CD4-positive, alpha-beta memory T cell (primary cell): ENCODE data around the gene PRR23E. TPM values are rescaled to one million over a fixed set of nuclear protein-coding genes. Genes with fewer than 3 reads are reported as not detected.
A peak's percentile ranks its signal among the peaks of the same experiment; 100 is the strongest.

Experiments used
- CTCF ChIA-PET: fragments of 350-600 bp; sonication (Branson Sonifier 250); formaldehyde crosslinking; loops from one replicate; lab custom pipeline; 2021; ENCODE audit warnings: inconsistent platforms; ENCODE audit not compliant: partially characterized antibody; lab: Charles Lee
- POLR2A ChIA-PET: fragments of 350-600 bp; sonication (Branson Sonifier 250); formaldehyde crosslinking; loops from one replicate; lab custom pipeline; 2021; ENCODE audit not compliant: partially characterized antibody; lab: Charles Lee
- DNase-seq, 5 donors: peaks; one replicate each; pipeline versions ENCODE4 v3.0.0 to v3.0.0-alpha.2; 2020 to 2022; ENCODE audit warnings: mixed read lengths in 1 of 5
- H3K27ac ChIP-seq: one replicate; pipeline ENCODE4 v1.7.0; 2013; ENCODE audit warnings: low read depth, low read length
- H3K27me3 ChIP-seq: 2 replicates; pipeline ENCODE4 v1.7.0; 2013; ENCODE audit warnings: mild to moderate bottlenecking, low read length, moderate library complexity; ENCODE audit not compliant: insufficient read depth
- H3K36me3 ChIP-seq: 2 replicates; pipeline ENCODE4 v1.7.0; 2013; ENCODE audit warnings: mild to moderate bottlenecking, low read length, moderate library complexity; ENCODE audit not compliant: insufficient read depth
- H3K4me1 ChIP-seq: 2 replicates; pipeline ENCODE4 v1.7.0; 2013; ENCODE audit warnings: mild to moderate bottlenecking, low read length, moderate library complexity; ENCODE audit not compliant: insufficient read depth
- H3K4me3 ChIP-seq, 2 donors: one replicate each; pipeline ENCODE4 v1.7.0; 2013; ENCODE audit warnings: low read length in 2 of 2, mild to moderate bottlenecking in 1 of 2
- H3K9me3 ChIP-seq, 2 donors: one replicate each; pipeline ENCODE4 v1.7.0; 2013; ENCODE audit warnings: low read length in 2 of 2, control low read depth in 1 of 2; ENCODE audit not compliant: control insufficient read depth in 1 of 2
- H3K27ac Mint-ChIP-seq, 7 donors: one replicate each; pipeline ENCODE4 v1.8.0; 2020 to 2021; ENCODE audit warnings: mixed read lengths in 7 of 7, mild to moderate bottlenecking in 6 of 7, inconsistent platforms in 3 of 7, moderate library complexity in 3 of 7
- H3K27me3 Mint-ChIP-seq, 2 donors: one replicate each; pipeline ENCODE4 v1.8.0; 2020 to 2021; ENCODE audit warnings: mixed read lengths in 2 of 2
- H3K36me3 Mint-ChIP-seq, 2 donors: one replicate each; pipeline ENCODE4 v1.8.0; 2020 to 2021; ENCODE audit warnings: mixed read lengths in 2 of 2, inconsistent platforms in 1 of 2, mild to moderate bottlenecking in 1 of 2
- H3K4me1 Mint-ChIP-seq, 4 donors: one replicate each; pipeline ENCODE4 v1.8.0; 2020 to 2021; ENCODE audit warnings: mixed read lengths in 4 of 4, mild to moderate bottlenecking in 1 of 4
- H3K4me3 Mint-ChIP-seq, 8 donors: one replicate each; pipeline ENCODE4 v1.8.0; 2020 to 2021; ENCODE audit warnings: mixed read lengths in 8 of 8, mild to moderate bottlenecking in 7 of 8, moderate library complexity in 6 of 8, inconsistent platforms in 3 of 8
- H3K9me3 Mint-ChIP-seq, 8 donors: one replicate each; pipeline ENCODE4 v1.8.0; 2020 to 2021; ENCODE audit warnings: mixed read lengths in 8 of 8, mild to moderate bottlenecking in 5 of 8, inconsistent platforms in 3 of 8, moderate library complexity in 1 of 8
- intact Hi-C: fragments of 100-400 bp; cut with micrococcal nuclease; formaldehyde crosslinking; loops from one replicate; pipeline ENCODE4 v1.15.1; 2023
- polyA plus RNA-seq, 2 donors: library from polyadenylated mRNA; unstranded; fragments of 300-500 nt; fragmentation: Illumina TruSeq; gene quantifications; one replicate each; pipeline ENCODE4 v1.2.3, GENCODE V29; 2021
- total RNA-seq, 2 experiments: library from RNA; stranded (reverse); gene quantifications; one replicate each; pipeline ENCODE4 v1.2.3, GENCODE V29; 2021

PRR23E gene
- total and polyA plus RNA-seq, 4 experiments from 2014 or later, result not detected

- Mint-ChIP-seq H3K4me1 (no peaks in the 10 kb centered on the region), H3K9me3 (peaks cover 0 to 8% (median 3%) of the 10 kb centered on the region in 8 donors), H3K27me3 (peaks cover 2 to 6% of the 10 kb centered on the region in 2 donors), H3K4me3 (no peak overlapping the region), H3K36me3 (no peaks in the 10 kb centered on the region), H3K27ac (no peak overlapping the region)
- Histone ChIP-seq H3K36me3 (no peaks in the 10 kb centered on the region), H3K4me1 (no peaks in the 10 kb centered on the region), H3K27ac (no peak overlapping the region), H3K9me3 (no peaks in the 10 kb centered on the region), H3K4me3 (no peak overlapping the region), H3K27me3 (no peaks in the 10 kb centered on the region)
- intact Hi-C loops, result no loop called here
- DNase-seq, result no peak
- ChIA-PET POLR2A (no interaction called here), CTCF (no interaction called here)
Observed at GRCh38 chr3:127185962-127186674, 6.8 kb upstream of the PRR23E start.

- peaks cover 0 to 4% of the 10 kb centered on the region in 2 donors for H3K27me3 Mint-ChIP-seq
- no peaks in the 10 kb centered on the region for H3K36me3 Mint-ChIP-seq
- no peak overlapping the region for H3K4me3 Mint-ChIP-seq
- Histone ChIP-seq H3K27ac (no peak overlapping the region), H3K4me3 (no peak overlapping the region), H3K4me1 (no peaks in the 10 kb centered on the region), H3K36me3 (no peaks in the 10 kb centered on the region), H3K27me3 (no peaks in the 10 kb centered on the region), H3K9me3 (no peaks in the 10 kb centered on the region)
- no peak for DNase-seq
- POLR2A ChIA-PET, result no interaction called here
- H3K27ac Mint-ChIP-seq, result peak overlapping the region in 1 of 7 donors; percentile 59
- no peaks in the 10 kb centered on the region for H3K4me1 Mint-ChIP-seq
- CTCF ChIA-PET, result no interaction called here
- intact Hi-C loops, result no loop called here
- peaks cover 4 to 15% (median 10%) of the 10 kb centered on the region in 8 donors for H3K9me3 Mint-ChIP-seq
Observed at GRCh38 chr3:127187316-127187715, 5.6 kb upstream of the PRR23E start.

GRCh38 chr3:127193341-127193740 lies 410 bp downstream of the PRR23E start:
- CTCF ChIA-PET, result interaction anchor here (1.4 kb wide), 1 partner anchor 16 kb away, joined by 3 read pairs; no protein-coding TSS in a partner anchor
- Mint-ChIP-seq H3K4me1 (no peaks in the 10 kb centered on the region), H3K4me3 (no peak overlapping the region), H3K27ac (no peak overlapping the region), H3K27me3 (peaks cover 7% of the 10 kb centered on the region in 2 donors), H3K9me3 (peaks cover 4 to 17% (median 10%) of the 10 kb centered on the region in 8 donors), H3K36me3 (no peaks in the 10 kb centered on the region)
- Histone ChIP-seq H3K4me3 (no peak overlapping the region), H3K36me3 (no peaks in the 10 kb centered on the region), H3K4me1 (no peaks in the 10 kb centered on the region), H3K27ac (no peak overlapping the region), H3K27me3 (no peaks in the 10 kb centered on the region), H3K9me3 (no peaks in the 10 kb centered on the region)
- no peak for DNase-seq
- intact Hi-C loops, result no loop called here
- POLR2A ChIA-PET, result no interaction called here

- H3K27me3 Mint-ChIP-seq, result peaks cover 7% of the 10 kb centered on the region in 2 donors
- no peaks in the 10 kb centered on the region for H3K36me3 Mint-ChIP-seq
- no peaks in the 10 kb centered on the region for H3K4me1 Mint-ChIP-seq
- no peak overlapping the region for H3K27ac ChIP-seq
- H3K9me3 ChIP-seq, result no peaks in the 10 kb centered on the region
- peaks cover 3 to 17% (median 10%) of the 10 kb centered on the region in 8 donors for H3K9me3 Mint-ChIP-seq
- H3K27me3 ChIP-seq, result no peaks in the 10 kb centered on the region
- no peak overlapping the region for H3K4me3 ChIP-seq
- intact Hi-C loops, result no loop called here
- no peak for DNase-seq
- no peaks in the 10 kb centered on the region for H3K4me1 ChIP-seq
- no peak overlapping the region for H3K27ac Mint-ChIP-seq
- no peak overlapping the region for H3K4me3 Mint-ChIP-seq
- no peaks in the 10 kb centered on the region for H3K36me3 ChIP-seq
- ChIA-PET CTCF (interaction anchor here (1.4 kb wide), 1 partner anchor 16 kb away, joined by 3 read pairs; no protein-coding TSS in a partner anchor), POLR2A (no interaction called here)
Observed at GRCh38 chr3:127193775-127194174, 844 bp downstream of the PRR23E start.

- CTCF ChIA-PET, result interaction anchor here (1.4 kb wide), 1 partner anchor 17 kb away, joined by 3 read pairs; no protein-coding TSS in a partner anchor
- no peaks in the 10 kb centered on the region for H3K36me3 ChIP-seq
- H3K27ac ChIP-seq, result no peak overlapping the region
- DNase-seq, result no peak
- H3K9me3 ChIP-seq, result no peaks in the 10 kb centered on the region
- H3K4me3 Mint-ChIP-seq, result no peak overlapping the region
- H3K4me1 ChIP-seq, result no peaks in the 10 kb centered on the region
- POLR2A ChIA-PET, result no interaction called here
- H3K9me3 Mint-ChIP-seq, result peaks cover 3 to 15% (median 10%) of the 10 kb centered on the region in 8 donors
- no peaks in the 10 kb centered on the region for H3K4me1 Mint-ChIP-seq
- H3K27ac Mint-ChIP-seq, result no peak overlapping the region
- H3K4me3 ChIP-seq, result no peak overlapping the region
- H3K27me3 Mint-ChIP-seq, result peaks cover 5 to 9% of the 10 kb centered on the region in 2 donors
- intact Hi-C loops, result no loop called here
- no peaks in the 10 kb centered on the region for H3K36me3 Mint-ChIP-seq
- H3K27me3 ChIP-seq, result no peaks in the 10 kb centered on the region
Observed at GRCh38 chr3:127194601-127195187, 1.8 kb downstream of the PRR23E start.

GRCh38 chr3:127195417-127195816 lies 2.5 kb downstream of the PRR23E start:
- POLR2A ChIA-PET, result no interaction called here
- H3K9me3 Mint-ChIP-seq, result peaks cover 3 to 15% (median 10%) of the 10 kb centered on the region in 8 donors
- Histone ChIP-seq H3K27ac (no peak overlapping the region), H3K9me3 (no peaks in the 10 kb centered on the region), H3K36me3 (no peaks in the 10 kb centered on the region), H3K4me3 (no peak overlapping the region), H3K27me3 (no peaks in the 10 kb centered on the region), H3K4me1 (no peaks in the 10 kb centered on the region)
- H3K4me3 Mint-ChIP-seq, result no peak overlapping the region
- intact Hi-C loops, result no loop called here
- DNase-seq, result no peak
- peaks cover 5 to 9% of the 10 kb centered on the region in 2 donors for H3K27me3 Mint-ChIP-seq
- CTCF ChIA-PET, result no interaction called here
- no peaks in the 10 kb centered on the region for H3K36me3 Mint-ChIP-seq
- no peak overlapping the region for H3K27ac Mint-ChIP-seq
- H3K4me1 Mint-ChIP-seq, result no peaks in the 10 kb centered on the region

GRCh38 chr3:127196002-127196401 lies 3.1 kb downstream of the PRR23E start:
- no peak overlapping the region for H3K27ac Mint-ChIP-seq

More at GRCh38 chr3:127196002-127196401, 3.1 kb downstream of the PRR23E start:
- no peaks in the 10 kb centered on the region for H3K4me1 ChIP-seq
- intact Hi-C loops, result no loop called here
- no peaks in the 10 kb centered on the region for H3K36me3 ChIP-seq
- H3K9me3 ChIP-seq, result no peaks in the 10 kb centered on the region
- H3K4me3 ChIP-seq, result no peak overlapping the region
- Mint-ChIP-seq H3K9me3 (peaks cover 3 to 12% (median 6%) of the 10 kb centered on the region in 8 donors), H3K4me1 (no peaks in the 10 kb centered on the region), H3K27me3 (peaks cover 7 to 9% of the 10 kb centered on the region in 2 donors), H3K4me3 (no peak overlapping the region), H3K36me3 (no peaks in the 10 kb centered on the region)
- DNase-seq, result no peak
- POLR2A ChIA-PET, result no interaction called here
- no peaks in the 10 kb centered on the region for H3K27me3 ChIP-seq
- H3K27ac ChIP-seq, result no peak overlapping the region
- CTCF ChIA-PET, result no interaction called here
